ENCODE measurements around the gene RAD51B. TPM values are rescaled to one million over a fixed set of nuclear protein-coding genes. Genes with fewer than 3 reads are reported as not detected.

Gene RAD51B
- total RNA-seq, 1 experiment from 2014 or later = 14.2 TPM

GRCh38 chr14:68704736-68705720, 885.4 kb downstream of the RAD51B start:
- no peak overlapping the region for H3K4me3 Mint-ChIP-seq
- peaks cover 8% of the 10 kb centered on the region for H3K9me3 Mint-ChIP-seq
- H3K4me1 Mint-ChIP-seq = no peaks in the 10 kb centered on the region; the same call in 1 of the 2 replicates
- H3K27ac Mint-ChIP-seq = no peak overlapping the region
- ChIA-PET CTCF (no interaction called here), POLR2A (no interaction called here)
- no peaks in the 10 kb centered on the region; the same call in 1 of the 2 replicates for H3K27me3 Mint-ChIP-seq (ENCODE audit: low read depth)
- peaks cover 7% of the 10 kb centered on the region; the same call in 1 of the 2 replicates for H3K36me3 Mint-ChIP-seq
- TF ChIP-seq ZNF317 (CRISPR knock-in tag; IDR thresholded peaks at IDR 0.05; ENCODE audit: borderline replicate concordance, low read depth) = no peak
- no peak for TF ChIP-seq CBFB (CRISPR knock-in tag; IDR thresholded peaks at IDR 0.05; ENCODE audit: low read depth)
- TF ChIP-seq NR1H2 (CRISPR knock-in tag; IDR thresholded peaks at IDR 0.05) = no peak
- TF ChIP-seq, protein P1, sequence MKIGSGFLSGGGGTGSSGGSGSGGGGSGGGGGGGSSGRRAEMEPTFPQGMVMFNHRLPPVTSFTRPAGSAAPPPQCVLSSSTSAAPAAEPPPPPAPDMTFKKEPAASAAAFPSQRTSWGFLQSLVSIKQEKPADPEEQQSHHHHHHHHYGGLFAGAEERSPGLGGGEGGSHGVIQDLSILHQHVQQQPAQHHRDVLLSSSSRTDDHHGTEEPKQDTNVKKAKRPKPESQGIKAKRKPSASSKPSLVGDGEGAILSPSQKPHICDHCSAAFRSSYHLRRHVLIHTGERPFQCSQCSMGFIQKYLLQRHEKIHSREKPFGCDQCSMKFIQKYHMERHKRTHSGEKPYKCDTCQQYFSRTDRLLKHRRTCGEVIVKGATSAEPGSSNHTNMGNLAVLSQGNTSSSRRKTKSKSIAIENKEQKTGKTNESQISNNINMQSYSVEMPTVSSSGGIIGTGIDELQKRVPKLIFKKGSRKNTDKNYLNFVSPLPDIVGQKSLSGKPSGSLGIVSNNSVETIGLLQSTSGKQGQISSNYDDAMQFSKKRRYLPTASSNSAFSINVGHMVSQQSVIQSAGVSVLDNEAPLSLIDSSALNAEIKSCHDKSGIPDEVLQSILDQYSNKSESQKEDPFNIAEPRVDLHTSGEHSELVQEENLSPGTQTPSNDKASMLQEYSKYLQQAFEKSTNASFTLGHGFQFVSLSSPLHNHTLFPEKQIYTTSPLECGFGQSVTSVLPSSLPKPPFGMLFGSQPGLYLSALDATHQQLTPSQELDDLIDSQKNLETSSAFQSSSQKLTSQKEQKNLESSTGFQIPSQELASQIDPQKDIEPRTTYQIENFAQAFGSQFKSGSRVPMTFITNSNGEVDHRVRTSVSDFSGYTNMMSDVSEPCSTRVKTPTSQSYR (CRISPR knock-in tag; IDR thresholded peaks at IDR 0.05) = no peak
- DNase-seq (ENCODE audit: low spot score) (no peak), ATAC-seq (no peak)

- no peak for DNase-seq (ENCODE audit: low spot score)
- Mint-ChIP-seq H3K36me3 (peaks cover 5% of the 10 kb centered on the region; the same call in 1 of the 2 replicates), H3K4me3 (no peak overlapping the region), H3K9me3 (peaks cover 6% of the 10 kb centered on the region), H3K27ac (no peak overlapping the region), H3K4me1 (no peaks in the 10 kb centered on the region; the same call in 1 of the 2 replicates), H3K27me3 (ENCODE audit: low read depth) (no peaks in the 10 kb centered on the region; the same call in 1 of the 2 replicates)
- peak; percentile 81 for ATAC-seq
- TF ChIP-seq OVOL2 (CRISPR knock-in tag; IDR thresholded peaks at IDR 0.05; ENCODE audit: borderline replicate concordance) = no peak
- TF ChIP-seq ZNF232 (CRISPR knock-in tag; IDR thresholded peaks at IDR 0.05) = no peak
- no peak for TF ChIP-seq ATF2 (CRISPR knock-in tag; IDR thresholded peaks at IDR 0.05; ENCODE audit: borderline replicate concordance, low read depth)
- no peak for TF ChIP-seq KAT7 (CRISPR knock-in tag; IDR thresholded peaks at IDR 0.05; ENCODE audit: borderline replicate concordance)
- TF ChIP-seq, protein P2, sequence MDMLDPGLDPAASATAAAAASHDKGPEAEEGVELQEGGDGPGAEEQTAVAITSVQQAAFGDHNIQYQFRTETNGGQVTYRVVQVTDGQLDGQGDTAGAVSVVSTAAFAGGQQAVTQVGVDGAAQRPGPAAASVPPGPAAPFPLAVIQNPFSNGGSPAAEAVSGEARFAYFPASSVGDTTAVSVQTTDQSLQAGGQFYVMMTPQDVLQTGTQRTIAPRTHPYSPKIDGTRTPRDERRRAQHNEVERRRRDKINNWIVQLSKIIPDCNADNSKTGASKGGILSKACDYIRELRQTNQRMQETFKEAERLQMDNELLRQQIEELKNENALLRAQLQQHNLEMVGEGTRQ (CRISPR knock-in tag; IDR thresholded peaks at IDR 0.05) = no peak
- TF ChIP-seq NR3C1 (CRISPR knock-in tag; conservative IDR thresholded peaks at IDR 0.05; ENCODE audit: low read depth) = no peak
- TF ChIP-seq, protein P3, sequence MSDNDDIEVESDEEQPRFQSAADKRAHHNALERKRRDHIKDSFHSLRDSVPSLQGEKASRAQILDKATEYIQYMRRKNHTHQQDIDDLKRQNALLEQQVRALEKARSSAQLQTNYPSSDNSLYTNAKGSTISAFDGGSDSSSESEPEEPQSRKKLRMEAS (CRISPR knock-in tag; IDR thresholded peaks at IDR 0.05) = no peak
- no peak for TF ChIP-seq NFE2L1 (CRISPR knock-in tag; IDR thresholded peaks at IDR 0.05)
- TF ChIP-seq RORB (CRISPR knock-in tag; IDR thresholded peaks at IDR 0.05) = no peak
- ChIA-PET CTCF (interaction anchor here (0.9 kb wide), 1 partner anchor 58 kb away, joined by 4 read pairs; no protein-coding TSS in a partner anchor), POLR2A (no interaction called here)
These were observed 886.2 kb downstream of the RAD51B start for GRCh38 chr14:68705741-68706283.

GRCh38 chr14:68707482-68707881, 887.9 kb downstream of the RAD51B start:
- POLR2A ChIA-PET = no interaction called here
- CTCF ChIA-PET = no interaction called here
- TF ChIP-seq ESRRA (CRISPR knock-in tag; IDR thresholded peaks at IDR 0.05; ENCODE audit: borderline replicate concordance) (no peak), ZNF219 (CRISPR knock-in tag; IDR thresholded peaks at IDR 0.05; ENCODE audit: borderline replicate concordance) (no peak), SOX15 (CRISPR knock-in tag; IDR thresholded peaks at IDR 0.05) (no peak), FOXP1 (CRISPR knock-in tag; IDR thresholded peaks at IDR 0.05; ENCODE audit: borderline replicate concordance) (no peak), PRDM15 (CRISPR knock-in tag; IDR thresholded peaks at IDR 0.05) (no peak)
- TF ChIP-seq, protein P4, sequence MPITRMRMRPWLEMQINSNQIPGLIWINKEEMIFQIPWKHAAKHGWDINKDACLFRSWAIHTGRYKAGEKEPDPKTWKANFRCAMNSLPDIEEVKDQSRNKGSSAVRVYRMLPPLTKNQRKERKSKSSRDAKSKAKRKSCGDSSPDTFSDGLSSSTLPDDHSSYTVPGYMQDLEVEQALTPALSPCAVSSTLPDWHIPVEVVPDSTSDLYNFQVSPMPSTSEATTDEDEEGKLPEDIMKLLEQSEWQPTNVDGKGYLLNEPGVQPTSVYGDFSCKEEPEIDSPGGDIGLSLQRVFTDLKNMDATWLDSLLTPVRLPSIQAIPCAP (CRISPR knock-in tag; IDR thresholded peaks at IDR 0.05) = no peak

More at GRCh38 chr14:68707482-68707881, 887.9 kb downstream of the RAD51B start:
- H3K9me3 Mint-ChIP-seq = no peaks in the 10 kb centered on the region
- no peak overlapping the region for H3K27ac Mint-ChIP-seq
- H3K36me3 Mint-ChIP-seq = no peaks in the 10 kb centered on the region
- ATAC-seq (no peak), DNase-seq (ENCODE audit: low spot score) (no peak)
- H3K4me3 Mint-ChIP-seq = no peak overlapping the region
- H3K27me3 Mint-ChIP-seq (ENCODE audit: low read depth) = no peaks in the 10 kb centered on the region; the same call in 1 of the 2 replicates
- H3K4me1 Mint-ChIP-seq = no peaks in the 10 kb centered on the region; the same call in 1 of the 2 replicates
